ENCODE results near the gene TFPI.
"Not testable (repeated sequence)": the region's sequence is repeated elsewhere in the genome, so short reads cannot be mapped to it uniquely, and the experiment has no call there.

TFPI gene

DNA sequence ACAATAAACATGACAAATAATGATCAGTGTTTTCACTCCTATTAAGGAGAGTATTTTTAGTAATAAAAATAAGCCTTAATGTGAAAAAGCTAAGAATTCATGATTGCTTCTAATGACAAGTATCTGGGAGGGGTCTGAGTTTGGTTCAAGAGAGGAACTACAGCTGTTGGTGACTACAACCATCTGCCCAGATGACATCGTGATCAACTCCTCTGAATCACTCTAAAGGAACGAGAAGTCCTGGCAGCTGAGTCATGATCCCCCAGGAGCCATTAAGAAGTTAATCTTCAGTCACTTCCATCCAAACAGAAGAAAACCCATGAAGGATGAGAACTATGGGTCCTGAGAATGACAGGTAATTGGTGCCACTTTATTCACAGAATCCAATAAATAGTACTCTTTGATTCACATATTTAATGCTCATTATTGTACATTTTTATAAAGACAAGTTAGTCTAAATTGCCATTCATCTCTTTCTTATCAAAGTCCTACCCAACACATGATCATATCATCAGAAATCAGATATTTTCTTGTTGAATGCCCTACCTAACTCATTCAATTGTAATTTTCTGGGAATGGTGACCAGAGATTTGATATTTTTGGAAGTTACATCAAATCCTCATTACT lies 6.8 kb downstream of the TFPI start:
- H3K9me3 ChIP-seq (ENCODE audit: control insufficient read depth, insufficient read depth, low read length): no peaks in the 10 kb centered on the region
- H3K4me1 ChIP-seq (ENCODE audit: insufficient read depth, low read length): peaks cover 18% of the 10 kb centered on the region
- no peak overlapping the region for H3K9ac ChIP-seq (ENCODE audit: low read depth, low read length)
- H3K36me3 ChIP-seq (ENCODE audit: insufficient read depth, low read length): no peaks in the 10 kb centered on the region

DNA sequence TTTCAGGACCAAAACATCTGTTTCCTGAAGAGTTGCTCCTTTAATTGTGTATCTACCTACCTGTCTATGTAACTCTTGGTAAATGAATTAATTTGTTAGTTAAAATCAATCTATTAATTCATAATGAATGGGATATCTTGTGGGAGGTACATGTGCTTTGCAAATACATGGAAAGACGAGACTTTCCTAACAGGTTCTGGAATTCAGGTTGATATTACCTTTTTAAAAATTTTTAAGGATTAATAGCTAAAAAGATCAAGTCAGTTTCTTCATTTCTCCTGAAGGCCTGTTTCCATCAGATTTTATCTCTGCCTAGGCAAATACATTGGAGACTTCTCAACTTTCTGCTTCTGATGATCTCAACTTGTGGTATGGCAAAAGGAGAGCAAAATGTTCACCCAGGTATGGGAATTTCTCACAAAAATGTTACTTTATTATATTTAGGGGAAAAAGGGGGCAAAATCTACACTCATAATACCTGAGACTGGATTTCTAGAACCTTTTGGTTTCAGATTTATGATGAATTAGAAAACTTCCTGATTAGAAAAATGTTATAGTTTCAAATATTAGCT lies 7.4 kb downstream of the TFPI start:
- Histone ChIP-seq H3K36me3 (ENCODE audit: insufficient read depth, low read length) (no peaks in the 10 kb centered on the region), H3K4me1 (ENCODE audit: insufficient read depth, low read length) (peaks cover 19% of the 10 kb centered on the region), H3K9ac (ENCODE audit: low read depth, low read length) (no peak overlapping the region)

DNA sequence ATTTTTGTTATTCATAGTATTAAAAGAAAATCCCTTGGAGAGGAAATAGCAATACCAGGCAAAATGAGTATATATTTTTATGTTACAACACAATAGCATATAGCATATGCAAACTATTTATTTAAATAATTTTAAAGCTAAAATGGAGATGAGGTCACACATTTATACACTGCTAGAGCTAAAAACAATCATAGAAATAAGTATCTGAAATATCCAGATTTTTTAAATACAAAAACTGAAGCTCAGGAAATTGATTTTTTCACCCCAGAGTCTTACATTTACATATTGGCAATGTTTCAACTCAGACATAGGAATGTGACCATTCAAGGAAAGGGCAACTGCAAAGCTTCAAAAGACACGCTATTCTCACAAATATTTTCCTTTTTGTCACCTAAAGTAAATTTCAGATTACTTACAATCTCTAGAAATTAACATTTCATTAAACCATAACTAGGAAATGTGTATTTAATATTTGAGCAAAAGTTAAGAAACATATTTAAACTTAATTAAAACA lies 8.9 kb downstream of the TFPI start:
- Histone ChIP-seq H3K4me1 (ENCODE audit: insufficient read depth, low read length) (peaks cover 25% of the 10 kb centered on the region), H3K9me3 (ENCODE audit: control insufficient read depth, insufficient read depth, low read length) (no peaks in the 10 kb centered on the region), H3K9ac (ENCODE audit: low read depth, low read length) (no peak overlapping the region), H3K36me3 (ENCODE audit: insufficient read depth, low read length) (no peaks in the 10 kb centered on the region)

More for the DNA sequence above, 7.4 kb downstream of the TFPI start:
- no peaks in the 10 kb centered on the region for H3K9me3 ChIP-seq (ENCODE audit: control insufficient read depth, insufficient read depth, low read length)

DNA sequence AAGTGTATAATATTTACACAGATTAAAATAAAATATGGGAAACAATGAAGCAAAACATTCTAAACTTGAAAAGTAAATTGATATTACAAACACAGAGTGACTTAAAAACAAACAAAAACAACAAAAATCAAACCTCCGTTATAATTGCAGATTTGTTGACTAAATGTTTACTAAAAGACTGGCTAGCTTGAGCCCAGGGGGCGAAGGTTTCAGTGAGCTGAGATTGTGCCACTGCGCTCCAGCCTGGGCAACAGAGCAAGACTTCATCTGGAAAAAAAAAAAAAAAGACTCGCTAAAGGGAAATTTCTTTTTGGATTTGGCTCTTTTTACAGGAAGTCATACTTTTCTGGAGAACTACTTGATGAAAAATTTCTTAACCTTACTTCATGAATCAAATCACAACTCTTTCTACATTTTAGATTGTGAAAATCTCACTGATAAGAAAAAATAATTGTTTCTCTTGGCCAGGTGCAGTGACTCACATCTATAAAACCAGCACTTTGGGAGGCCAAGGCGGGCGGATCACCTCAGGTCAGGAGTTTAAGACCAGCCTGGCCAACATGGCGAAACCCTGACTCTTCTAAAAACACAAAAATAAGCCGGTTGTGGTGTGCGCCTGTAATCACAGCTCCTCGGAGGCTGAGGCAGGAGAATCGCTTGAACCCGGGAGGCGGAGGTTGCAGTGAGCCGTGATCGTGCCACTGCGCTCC lies 9.7 kb downstream of the TFPI start:
- Histone ChIP-seq H3K9me3 (ENCODE audit: control insufficient read depth, insufficient read depth, low read length) (no peaks in the 10 kb centered on the region), H3K9ac (ENCODE audit: low read depth, low read length) (no peak overlapping the region), H3K4me1 (ENCODE audit: insufficient read depth, low read length) (peaks cover 25% of the 10 kb centered on the region), H3K36me3 (ENCODE audit: insufficient read depth, low read length) (no peaks in the 10 kb centered on the region)

DNA sequence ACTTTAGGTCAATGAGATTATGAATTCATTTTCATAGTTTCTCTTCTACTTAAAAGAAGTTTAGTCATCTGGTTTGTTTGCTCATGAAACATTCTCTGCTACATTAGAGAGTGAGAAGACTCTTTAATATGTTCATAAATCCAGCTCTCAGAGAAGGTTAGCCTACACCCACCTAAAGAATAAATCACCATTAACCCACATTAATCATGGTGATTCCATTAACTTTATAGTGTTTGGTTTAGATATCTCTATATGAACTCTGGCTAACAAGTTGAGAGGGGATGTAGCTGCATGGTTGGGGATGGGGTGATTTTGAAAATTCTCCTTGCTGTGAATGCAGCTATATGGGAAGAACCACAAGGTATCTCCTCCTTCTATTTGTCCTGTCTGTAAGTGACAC lies 10.7 kb downstream of the TFPI start:
- Histone ChIP-seq H3K36me3 (ENCODE audit: insufficient read depth, low read length) (no peaks in the 10 kb centered on the region), H3K9me3 (ENCODE audit: control insufficient read depth, insufficient read depth, low read length) (no peaks in the 10 kb centered on the region), H3K4me1 (ENCODE audit: insufficient read depth, low read length) (peaks cover 25% of the 10 kb centered on the region), H3K9ac (ENCODE audit: low read depth, low read length) (no peak overlapping the region)

DNA sequence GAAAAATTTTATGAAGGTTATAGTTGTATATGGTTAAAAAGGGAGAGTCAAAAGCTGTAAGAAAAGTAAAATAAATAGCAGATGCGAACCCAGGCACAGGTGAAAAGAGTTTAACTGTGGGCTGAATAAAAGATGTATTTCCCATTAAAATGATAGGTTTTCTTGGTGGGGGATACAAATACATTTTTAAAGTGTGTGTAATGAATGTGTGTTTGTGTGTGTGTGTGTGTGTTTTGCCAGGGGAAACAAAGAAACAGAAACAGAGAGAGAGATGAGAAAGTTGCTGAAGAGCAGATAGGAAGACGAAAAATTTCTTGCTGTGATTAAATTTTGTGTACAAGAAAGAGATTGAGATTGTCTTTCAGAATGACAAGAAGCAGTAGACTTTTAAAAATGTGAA lies 12.1 kb downstream of the TFPI start:
- Histone ChIP-seq H3K36me3 (ENCODE audit: insufficient read depth, low read length) (no peaks in the 10 kb centered on the region), H3K9me3 (ENCODE audit: control insufficient read depth, insufficient read depth, low read length) (no peaks in the 10 kb centered on the region), H3K9ac (ENCODE audit: low read depth, low read length) (no peak overlapping the region), H3K4me1 (ENCODE audit: insufficient read depth, low read length) (peaks cover 19% of the 10 kb centered on the region)

DNA sequence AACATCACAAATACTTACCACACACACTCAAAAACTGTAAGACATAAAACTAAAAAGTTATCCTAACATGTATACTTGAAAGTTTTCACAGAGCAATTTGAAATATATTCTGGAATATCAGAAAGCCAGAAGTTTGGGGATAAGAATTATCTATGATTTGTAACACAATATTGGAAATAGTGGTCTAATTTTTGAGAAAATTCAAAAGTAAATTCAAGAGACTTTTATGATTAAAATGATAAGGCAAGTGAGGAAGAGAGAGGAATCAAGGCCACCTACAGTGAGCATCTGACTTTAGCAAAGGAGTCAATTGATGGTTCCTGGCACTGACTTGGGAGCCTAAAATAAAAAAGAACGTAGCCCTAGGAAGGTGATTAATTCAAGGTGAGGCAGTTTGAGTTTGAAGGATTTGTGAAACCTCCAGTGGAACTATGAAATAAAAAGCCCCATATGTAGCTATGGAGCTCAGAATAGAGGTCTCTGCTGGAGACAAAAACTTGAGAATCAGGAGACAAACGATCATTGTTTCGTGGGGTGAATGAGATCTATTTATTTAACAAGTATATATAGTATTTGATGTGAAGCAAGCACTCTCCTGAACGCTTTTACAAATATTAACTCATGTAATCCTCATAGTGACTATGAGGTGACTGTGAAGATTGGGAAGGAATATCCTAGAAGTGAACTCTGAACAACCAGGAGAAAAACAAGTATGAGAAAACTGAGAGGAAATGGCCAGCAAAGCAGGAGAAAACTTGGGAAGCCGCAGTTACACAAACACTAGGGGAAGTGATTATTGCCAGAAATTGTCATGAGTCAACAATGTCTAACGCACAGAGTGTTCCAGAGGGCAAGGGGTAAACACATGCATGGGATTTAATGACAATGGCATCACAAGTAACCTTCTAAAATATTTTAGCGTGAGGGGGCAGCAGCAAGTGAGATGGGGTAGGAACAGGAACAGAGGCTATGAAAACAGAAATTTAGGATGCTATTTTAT lies 12.8 kb downstream of the TFPI start:
- Histone ChIP-seq H3K9ac (ENCODE audit: low read depth, low read length) (no peak overlapping the region), H3K9me3 (ENCODE audit: control insufficient read depth, insufficient read depth, low read length) (no peaks in the 10 kb centered on the region), H3K4me1 (ENCODE audit: insufficient read depth, low read length) (peaks cover 14% of the 10 kb centered on the region), H3K36me3 (ENCODE audit: insufficient read depth, low read length) (no peaks in the 10 kb centered on the region)

DNA sequence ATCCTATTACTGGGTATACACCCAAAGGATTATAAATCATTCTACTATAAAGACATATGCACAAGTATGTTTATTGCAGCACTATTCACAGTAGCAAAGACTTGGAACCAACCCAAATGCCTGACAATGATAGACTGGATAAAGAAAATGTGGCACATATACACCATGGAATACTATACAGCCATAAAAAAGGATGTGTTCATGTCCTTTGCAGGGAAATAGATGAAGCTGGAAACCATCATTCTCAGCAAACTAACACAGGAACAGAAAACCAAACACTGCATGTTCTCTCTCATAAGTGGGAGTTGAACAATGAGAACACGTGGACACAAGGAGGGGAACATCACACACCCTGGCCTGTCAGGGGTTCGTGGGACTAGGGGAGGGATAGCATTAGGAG lies 16.0 kb downstream of the TFPI start:
- H3K9me3 ChIP-seq (ENCODE audit: control insufficient read depth, insufficient read depth, low read length); H3K4me1 ChIP-seq (ENCODE audit: insufficient read depth, low read length); H3K36me3 ChIP-seq (ENCODE audit: insufficient read depth, low read length); H3K9ac ChIP-seq (ENCODE audit: low read depth, low read length): not testable (repeated sequence)

DNA sequence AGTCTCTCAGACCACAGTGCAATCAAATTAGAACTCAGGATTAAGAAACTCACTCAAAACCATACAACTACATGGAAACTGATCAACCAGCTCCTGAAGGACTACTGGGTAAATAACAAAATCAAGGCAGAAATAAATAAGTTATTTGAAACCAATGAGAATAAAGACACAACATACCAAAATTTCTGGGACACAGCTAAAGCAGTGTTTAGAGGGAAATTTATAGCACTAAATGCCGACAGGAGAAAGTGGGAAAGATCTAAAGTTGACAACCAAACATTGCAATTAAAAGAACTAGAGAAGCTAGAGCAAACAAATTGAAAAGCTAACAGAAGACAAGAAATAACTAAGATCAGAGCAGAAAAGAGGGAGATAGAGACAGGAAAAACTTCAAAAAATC lies 18.9 kb downstream of the TFPI start:
- not testable (repeated sequence) for H3K9me3 ChIP-seq (ENCODE audit: control insufficient read depth, insufficient read depth, low read length); H3K9ac ChIP-seq (ENCODE audit: low read depth, low read length); H3K36me3 ChIP-seq (ENCODE audit: insufficient read depth, low read length); H3K4me1 ChIP-seq (ENCODE audit: insufficient read depth, low read length)

DNA sequence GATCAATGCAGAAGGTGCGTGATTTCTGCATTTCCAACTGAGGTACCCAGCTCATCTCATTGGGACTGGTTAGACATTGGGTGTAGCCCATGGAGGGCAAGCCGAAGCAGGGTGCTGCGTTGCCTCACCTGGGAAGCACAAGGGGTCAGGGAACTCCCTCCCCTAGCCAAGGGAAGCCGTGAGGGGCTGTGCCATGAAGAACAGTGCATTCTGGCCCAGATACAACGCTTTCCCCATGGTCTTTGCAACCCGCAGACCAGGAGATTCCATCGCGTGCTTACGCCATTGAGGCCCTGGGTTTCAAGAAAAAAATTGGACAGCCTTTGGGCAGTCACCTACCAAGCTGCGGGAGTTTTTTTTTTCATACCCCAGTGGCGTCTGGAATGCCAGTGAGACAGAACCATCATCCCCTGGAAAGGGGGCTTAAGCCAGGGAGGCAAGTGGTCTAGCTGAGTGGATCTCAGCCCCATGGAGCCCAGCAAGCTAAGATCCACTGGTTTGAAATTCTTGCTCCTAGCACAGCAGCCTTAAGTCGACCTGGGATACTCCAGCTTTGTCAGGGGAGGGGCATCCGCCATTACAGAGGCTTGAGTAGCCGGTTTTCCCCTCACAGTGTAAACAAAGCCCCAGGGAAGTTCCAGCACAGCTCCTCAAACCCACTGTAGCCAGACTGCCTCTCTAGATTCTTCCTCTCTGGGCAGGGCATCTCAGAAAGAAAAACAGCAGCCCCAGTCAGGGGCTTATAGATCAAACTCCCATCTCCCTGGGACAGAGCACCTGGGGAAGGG lies 21.7 kb downstream of the TFPI start:
- Histone ChIP-seq H3K4me1 (ENCODE audit: insufficient read depth, low read length) (no peaks in the 10 kb centered on the region), H3K9me3 (ENCODE audit: control insufficient read depth, insufficient read depth, low read length) (peaks cover 5% of the 10 kb centered on the region; the same call in 1 of the 2 replicates)

DNA sequence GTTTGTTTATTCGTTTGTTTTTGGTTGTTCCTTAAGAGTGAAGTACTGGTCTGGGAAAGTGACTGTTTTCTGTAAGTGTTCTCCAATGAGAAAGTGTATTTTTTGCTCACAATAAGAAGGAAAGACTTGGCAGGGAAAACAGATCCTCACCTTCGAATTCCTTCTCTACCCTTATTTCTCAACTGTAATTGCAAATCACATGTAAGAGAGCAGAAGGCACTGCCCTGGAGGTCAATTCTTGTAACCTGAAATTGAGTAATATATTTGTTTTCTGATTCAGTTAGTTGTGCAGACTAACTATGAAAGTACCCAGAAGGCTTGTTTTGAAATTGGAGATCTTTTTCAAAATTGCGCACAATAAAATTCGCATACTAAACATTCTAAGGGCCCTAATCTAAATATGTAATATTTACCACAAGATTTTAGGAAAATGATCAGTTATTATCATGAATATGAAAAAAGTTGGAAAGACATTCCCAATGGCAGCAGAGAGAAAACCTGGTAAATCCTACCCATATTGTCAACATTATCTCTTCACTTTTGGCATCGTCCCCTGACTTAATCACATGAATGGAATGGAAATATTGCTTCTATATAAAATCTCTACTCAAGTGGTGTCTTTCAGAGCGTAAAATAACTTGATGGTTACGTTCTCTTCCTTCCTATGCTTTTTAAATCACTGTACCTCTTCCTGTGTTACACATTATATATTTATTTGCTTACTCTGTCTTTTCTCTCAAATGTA lies 24.1 kb downstream of the TFPI start:
- H3K9ac ChIP-seq (ENCODE audit: low read depth, low read length): no peak overlapping the region
- H3K4me1 ChIP-seq (ENCODE audit: insufficient read depth, low read length): peaks cover 4% of the 10 kb centered on the region; the same call in 1 of the 2 replicates
- no peaks in the 10 kb centered on the region; the same call in 1 of the 2 replicates for H3K36me3 ChIP-seq (ENCODE audit: insufficient read depth, low read length)
- H3K9me3 ChIP-seq (ENCODE audit: control insufficient read depth, insufficient read depth, low read length): peaks cover 5% of the 10 kb centered on the region; the same call in 1 of the 2 replicates

More for the DNA sequence above, 21.7 kb downstream of the TFPI start:
- H3K36me3 ChIP-seq (ENCODE audit: insufficient read depth, low read length): no peaks in the 10 kb centered on the region; the same call in 1 of the 2 replicates
- no peak overlapping the region for H3K9ac ChIP-seq (ENCODE audit: low read depth, low read length)

DNA sequence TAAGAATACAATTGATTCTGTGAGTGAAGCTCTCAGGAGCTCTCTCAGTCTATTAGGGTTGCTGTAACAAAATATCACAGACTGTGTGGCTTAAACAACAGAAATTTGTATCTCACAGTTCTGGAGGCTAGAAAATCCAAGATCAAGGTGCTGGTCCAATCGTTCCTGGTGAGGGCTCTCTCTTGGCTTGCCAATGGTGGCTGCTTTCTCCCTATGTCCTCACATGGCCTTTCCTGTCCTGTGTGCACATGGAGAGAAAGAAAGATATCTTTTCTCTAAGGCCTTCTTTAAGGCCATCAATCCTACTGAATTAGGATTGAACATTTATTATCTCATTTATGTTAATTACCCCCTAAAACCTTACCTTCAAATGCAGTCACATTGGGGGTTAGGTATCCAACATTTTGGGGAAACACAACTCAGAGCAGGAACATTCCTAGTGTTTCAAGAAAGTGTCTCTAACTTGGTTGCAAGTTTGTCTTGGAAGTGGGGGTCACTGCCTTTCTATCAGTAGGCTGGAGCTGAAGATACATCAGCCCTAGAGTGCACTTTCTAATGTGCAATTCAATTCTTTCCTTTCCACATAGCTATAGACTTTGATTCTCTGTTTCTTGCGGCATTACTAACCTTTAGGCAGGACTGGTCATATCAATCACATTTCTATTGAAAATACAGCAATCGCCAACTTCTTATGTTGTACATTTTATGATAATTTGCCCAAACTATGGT lies 24.8 kb downstream of the TFPI start:
- no peaks in the 10 kb centered on the region for H3K9me3 ChIP-seq (ENCODE audit: control insufficient read depth, insufficient read depth, low read length)
- peaks cover 4% of the 10 kb centered on the region; the same call in 1 of the 2 replicates for H3K4me1 ChIP-seq (ENCODE audit: insufficient read depth, low read length)
- no peaks in the 10 kb centered on the region; the same call in 1 of the 2 replicates for H3K36me3 ChIP-seq (ENCODE audit: insufficient read depth, low read length)
- H3K9ac ChIP-seq (ENCODE audit: low read depth, low read length): no peak overlapping the region
